Neural progenitor cell (in vitro differentiated cells): ENCODE data around the gene CLIC5. TPM values are rescaled to one million over a fixed set of nuclear protein-coding genes. Genes with fewer than 3 reads are reported as not detected.

Experiments
- DNase-seq: peaks from one replicate; pipeline ENCODE4 v3.0.0-alpha.2; 2016; ENCODE audit warnings: low spot score
- H2AFZ ChIP-seq: fragments of 200-600 bp; sonication (generic); replicated peaks from 2 replicates; pipeline ENCODE4 v1.6.1; 2016; ENCODE audit warnings: antibody characterized with exemption
- H3F3A ChIP-seq: fragments of 200-600 bp; sonication (generic); 2 replicates; pipeline ENCODE4 v1.6.1; 2016; ENCODE audit warnings: antibody characterized with exemption, low read depth
- H3K27ac ChIP-seq: fragments of 200-600 bp; sonication (generic); 2 replicates; pipeline ENCODE4 v1.5.1; 2016; ENCODE audit warnings: mild to moderate bottlenecking
- H3K27me3 ChIP-seq: fragments of 200-600 bp; sonication (generic); 2 replicates; pipeline ENCODE4 v1.6.1; 2016; ENCODE audit warnings: mild to moderate bottlenecking, moderate library complexity
- H3K36me3 ChIP-seq: fragments of 200-600 bp; sonication (generic); 2 replicates; pipeline ENCODE4 v1.5.1; 2016
- H3K4me1 ChIP-seq: fragments of 200-600 bp; sonication (generic); 2 replicates; pipeline ENCODE4 v1.6.1; 2016; ENCODE audit warnings: mixed run types
- H3K4me2 ChIP-seq: fragments of 200-600 bp; sonication (generic); 2 replicates; pipeline ENCODE4 v1.6.1; 2016
- H3K4me3 ChIP-seq: fragments of 200-600 bp; sonication (generic); 2 replicates; pipeline ENCODE4 v1.5.1; 2016
- H3K79me2 ChIP-seq: fragments of 200-600 bp; sonication (generic); 2 replicates; pipeline ENCODE4 v1.6.1; 2016; ENCODE audit warnings: low read depth
- H3K9ac ChIP-seq: fragments of 200-600 bp; sonication (generic); 2 replicates; pipeline ENCODE4 v1.6.1; 2016
- H3K9me3 ChIP-seq: fragments of 200-600 bp; sonication (generic); 2 replicates; pipeline ENCODE4 v1.5.1; 2016; ENCODE audit warnings: low read depth
- H4K20me1 ChIP-seq: fragments of 200-600 bp; sonication (generic); 2 replicates; pipeline ENCODE4 v1.6.1; 2016; ENCODE audit warnings: low read depth
- H3K27ac Mint-ChIP-seq: 3 replicates; pipeline ENCODE4 v1.8.0; 2021; ENCODE audit warnings: mixed read lengths
- H3K27me3 Mint-ChIP-seq: 2 replicates; pipeline ENCODE4 v1.8.0; 2022; ENCODE audit warnings: low read depth, mild to moderate bottlenecking, inconsistent platforms, moderate library complexity, mixed read lengths; ENCODE audit not compliant: insufficient read depth
- H3K36me3 Mint-ChIP-seq: 3 replicates; pipeline ENCODE4 v1.8.0; 2021; ENCODE audit warnings: mixed read lengths
- H3K4me1 Mint-ChIP-seq: 3 replicates; pipeline ENCODE4 v1.8.0; 2021; ENCODE audit warnings: mixed read lengths
- H3K4me3 Mint-ChIP-seq: 3 replicates; pipeline ENCODE4 v1.8.0; 2021; ENCODE audit warnings: mild to moderate bottlenecking, moderate library complexity, mixed read lengths
- H3K9me3 Mint-ChIP-seq: 3 replicates; pipeline ENCODE4 v1.8.0; 2020; ENCODE audit warnings: mixed read lengths
- CTCF ChIP-seq: fragments of 200-600 bp; sonication (generic); IDR thresholded peaks from 2 replicates; pipeline ENCODE4 v1.5.1; 2017; ENCODE audit warnings: antibody characterized with exemption, mild to moderate bottlenecking
- EZH2 ChIP-seq: fragments of 200-600 bp; sonication (generic); IDR thresholded peaks from 2 replicates; pipeline ENCODE4 v1.6.1; 2017; ENCODE audit warnings: antibody characterized with exemption, mild to moderate bottlenecking, moderate library complexity
- EZH2phosphoT487 ChIP-seq: fragments of 200-600 bp; sonication (generic); IDR thresholded peaks from 2 replicates; pipeline ENCODE4 v1.6.1; 2017; ENCODE audit warnings: antibody characterized with exemption
- total RNA-seq: library from RNA; depleted of rRNA; stranded (reverse); fragments of >200 nt; gene quantifications from 2 replicates; pipeline ENCODE4 v1.2.3, GENCODE V29; 2015; ENCODE audit warnings: low replicate concordance

Gene CLIC5
- total RNA-seq, 1 donor from 2014 or later = not detected

GRCh38 chr6:46014046-46014445 is 1.6 kb downstream of the CLIC5 start:
- H2AFZ ChIP-seq = no peak overlapping the region
- peaks cover 7% of the 10 kb centered on the region for H3F3A ChIP-seq
- Mint-ChIP-seq H3K36me3 (no peaks in the 10 kb centered on the region), H3K4me3 (peak overlapping the region; percentile 76), H3K27me3 (peaks cover 34% of the 10 kb centered on the region), H3K4me1 (peaks cover 13% of the 10 kb centered on the region), H3K9me3 (peaks cover 3% of the 10 kb centered on the region), H3K27ac (no peak overlapping the region)
- H3K27ac ChIP-seq = no peak overlapping the region
- peaks cover 68% of the 10 kb centered on the region for H3K27me3 ChIP-seq
- no peak overlapping the region for H3K9ac ChIP-seq
- DNase-seq = no peak
- H3K4me3 ChIP-seq = peak overlapping the region; percentile 66
- H3K79me2 ChIP-seq = no peaks in the 10 kb centered on the region
- peak overlapping the region; percentile 96 for H3K4me2 ChIP-seq
- no peak for TF ChIP-seq EZH2
- TF ChIP-seq CTCF = no peak
- H3K4me1 ChIP-seq = peaks cover 9% of the 10 kb centered on the region
- H3K9me3 ChIP-seq = no peaks in the 10 kb centered on the region
- H4K20me1 ChIP-seq = no peaks in the 10 kb centered on the region
- H3K36me3 ChIP-seq = no peaks in the 10 kb centered on the region

- H3K9ac ChIP-seq = no peak overlapping the region
- H3K79me2 ChIP-seq = no peaks in the 10 kb centered on the region
- H4K20me1 ChIP-seq = no peaks in the 10 kb centered on the region
- no peaks in the 10 kb centered on the region for H3K9me3 ChIP-seq
- H3K27ac Mint-ChIP-seq = no peak overlapping the region
- DNase-seq = peak; percentile 7
- H3K9me3 Mint-ChIP-seq = peaks cover 3% of the 10 kb centered on the region
- peaks cover 7% of the 10 kb centered on the region for H3F3A ChIP-seq
- peaks cover 34% of the 10 kb centered on the region for H3K27me3 Mint-ChIP-seq
- no peak overlapping the region for H3K4me3 Mint-ChIP-seq
- H3K36me3 ChIP-seq = no peaks in the 10 kb centered on the region
- no peak for TF ChIP-seq EZH2
- TF ChIP-seq CTCF = no peak
- TF ChIP-seq EZH2phosphoT487 = no peak
- no peak overlapping the region for H3K27ac ChIP-seq
- peak overlapping the region; percentile 96 for H3K4me2 ChIP-seq
- peaks cover 13% of the 10 kb centered on the region for H3K4me1 Mint-ChIP-seq
- no peak overlapping the region for H3K4me3 ChIP-seq
- H2AFZ ChIP-seq = no peak overlapping the region
- peaks cover 64% of the 10 kb centered on the region for H3K27me3 ChIP-seq
- no peaks in the 10 kb centered on the region for H3K36me3 Mint-ChIP-seq
- peaks cover 9% of the 10 kb centered on the region for H3K4me1 ChIP-seq
These were observed 2.0 kb downstream of the CLIC5 start for GRCh38 chr6:46013639-46014038.

GRCh38 chr6:46012834-46013233 is 2.8 kb downstream of the CLIC5 start:
- DNase-seq = no peak
- Mint-ChIP-seq H3K27ac (no peak overlapping the region), H3K36me3 (no peaks in the 10 kb centered on the region), H3K4me1 (peaks cover 13% of the 10 kb centered on the region), H3K4me3 (no peak overlapping the region), H3K9me3 (peaks cover 3% of the 10 kb centered on the region), H3K27me3 (peaks cover 30% of the 10 kb centered on the region)
- Histone ChIP-seq H3K4me3 (no peak overlapping the region), H3K27me3 (peaks cover 56% of the 10 kb centered on the region), H3K36me3 (no peaks in the 10 kb centered on the region), H4K20me1 (no peaks in the 10 kb centered on the region), H3F3A (peaks cover 7% of the 10 kb centered on the region), H3K79me2 (no peaks in the 10 kb centered on the region), H3K9me3 (no peaks in the 10 kb centered on the region), H3K27ac (no peak overlapping the region), H3K4me2 (no peak overlapping the region), H2AFZ (no peak overlapping the region), H3K9ac (no peak overlapping the region), H3K4me1 (peaks cover 9% of the 10 kb centered on the region)
- no peak for TF ChIP-seq EZH2

- Histone ChIP-seq H3K4me3 (no peak overlapping the region), H4K20me1 (no peaks in the 10 kb centered on the region), H3K27ac (no peak overlapping the region), H3F3A (peaks cover 7% of the 10 kb centered on the region), H3K9ac (no peak overlapping the region), H3K79me2 (no peaks in the 10 kb centered on the region), H3K4me1 (peaks cover 9% of the 10 kb centered on the region), H3K27me3 (peaks cover 42% of the 10 kb centered on the region), H3K9me3 (no peaks in the 10 kb centered on the region), H3K4me2 (no peak overlapping the region), H3K36me3 (no peaks in the 10 kb centered on the region), H2AFZ (no peak overlapping the region)
- H3K4me3 Mint-ChIP-seq = no peak overlapping the region
- DNase-seq = no peak
- no peak overlapping the region for H3K27ac Mint-ChIP-seq
- H3K36me3 Mint-ChIP-seq = no peaks in the 10 kb centered on the region
- no peaks in the 10 kb centered on the region for H3K9me3 Mint-ChIP-seq
- TF ChIP-seq EZH2 = no peak
- no peak for TF ChIP-seq EZH2phosphoT487
- no peak for TF ChIP-seq CTCF
- peaks cover 9% of the 10 kb centered on the region for H3K4me1 Mint-ChIP-seq
- H3K27me3 Mint-ChIP-seq = peaks cover 24% of the 10 kb centered on the region
These were observed 4.2 kb downstream of the CLIC5 start for GRCh38 chr6:46011188-46012085.
